Liver (tissue), 9 donors: ENCODE results near the gene MANF. TPM values are rescaled to one million over a fixed set of nuclear protein-coding genes. Genes with fewer than 3 reads are reported as not detected.

Source experiments
- DNase-seq: peaks from one replicate; pipeline ENCODE4 v3.0.0-alpha.2; 2017; ENCODE audit warnings: low spot score
- H3K27ac ChIP-seq, 2 donors: one replicate each; pipeline ENCODE4 v1.7.0; 2013; ENCODE audit warnings: inconsistent platforms in 2 of 2, low read length in 2 of 2, control low read depth in 1 of 2, low read depth in 1 of 2, mild to moderate bottlenecking in 1 of 2
- H3K27me3 ChIP-seq, 4 donors: one replicate each; pipeline versions ENCODE4 v1.6.1 to v1.7.0; 2013; ENCODE audit warnings: low read length in 3 of 4, inconsistent platforms in 1 of 4, mild to moderate bottlenecking in 1 of 4, moderate library complexity in 1 of 4; ENCODE audit not compliant: control insufficient read depth in 4 of 4, insufficient read depth in 4 of 4
- H3K36me3 ChIP-seq, 4 donors: one replicate each; pipeline versions ENCODE4 v1.6.1 to v1.7.0; 2013; ENCODE audit warnings: low read length in 3 of 4, mild to moderate bottlenecking in 3 of 4, low read depth in 1 of 4, moderate library complexity in 1 of 4; ENCODE audit not compliant: control insufficient read depth in 4 of 4, insufficient read depth in 3 of 4
- H3K4me1 ChIP-seq, 4 donors: one replicate each; pipeline versions ENCODE4 v1.6.1 to v1.7.0; 2013; ENCODE audit warnings: low read length in 3 of 4, mild to moderate bottlenecking in 3 of 4, moderate library complexity in 1 of 4; ENCODE audit not compliant: control insufficient read depth in 4 of 4, insufficient read depth in 4 of 4
- H3K4me3 ChIP-seq, 3 donors: one replicate each; pipeline versions ENCODE4 v1.6.1 to v1.7.0; 2013; ENCODE audit warnings: low read length in 3 of 3, control low read depth in 1 of 3, low read depth in 1 of 3, mild to moderate bottlenecking in 1 of 3
- H3K9ac ChIP-seq, 2 donors: one replicate each; pipeline ENCODE4 v1.7.0; 2013; ENCODE audit warnings: low read length in 2 of 2, mild to moderate bottlenecking in 2 of 2, moderate library complexity in 2 of 2, control low read depth in 1 of 2, low read depth in 1 of 2
- H3K9me3 ChIP-seq, 4 donors: one replicate each; pipeline versions ENCODE4 v1.6.1 to v1.7.0; 2013; ENCODE audit warnings: low read length in 3 of 4; ENCODE audit not compliant: control insufficient read depth in 4 of 4
- ATF3 ChIP-seq: IDR thresholded peaks from 2 replicates; pipeline ENCODE4 v1.6.1; 2016; ENCODE audit warnings: antibody characterized with exemption
- EGR1 ChIP-seq, 2 donors: IDR thresholded peaks; 2 replicates each; pipeline ENCODE4 v1.6.1; 2016 to 2018; ENCODE audit warnings: antibody characterized with exemption in 2 of 2, low read depth in 2 of 2
- FOXA1 ChIP-seq: IDR thresholded peaks from 2 replicates; pipeline ENCODE4 v1.6.1; 2016; ENCODE audit warnings: antibody characterized with exemption
- FOXA2 ChIP-seq: IDR thresholded peaks from 2 replicates; pipeline ENCODE4 v1.6.1; 2016; ENCODE audit warnings: antibody characterized with exemption
- GABPA ChIP-seq, 2 donors: IDR thresholded peaks in 1 of 2; conservative IDR thresholded peaks in 1 of 2; 2 replicates each; pipeline ENCODE4 v1.6.1; 2016; ENCODE audit warnings: antibody characterized with exemption in 2 of 2, mild to moderate bottlenecking in 1 of 2, moderate library complexity in 1 of 2
- HNF4G ChIP-seq: IDR thresholded peaks from 2 replicates; pipeline ENCODE4 v1.6.1; 2016; ENCODE audit warnings: antibody characterized with exemption
- JUND ChIP-seq, 2 donors: IDR thresholded peaks; 2 replicates each; pipeline ENCODE4 v1.6.1; 2016; ENCODE audit warnings: antibody characterized with exemption in 2 of 2
- MAX ChIP-seq: IDR thresholded peaks from 2 replicates; pipeline ENCODE4 v1.6.1; 2016; ENCODE audit warnings: antibody characterized with exemption
- NR2F2 ChIP-seq: IDR thresholded peaks from 2 replicates; pipeline ENCODE4 v1.6.1; 2016; ENCODE audit warnings: antibody characterized with exemption
- RAD21 ChIP-seq, 2 donors: IDR thresholded peaks; 2 replicates each; pipeline ENCODE4 v1.6.1; 2016; ENCODE audit warnings: antibody characterized with exemption in 2 of 2, mild to moderate bottlenecking in 2 of 2
- RXRA ChIP-seq, 2 donors: IDR thresholded peaks; 2 replicates each; pipeline ENCODE4 v1.6.1; 2017 to 2018; ENCODE audit warnings: antibody characterized with exemption in 2 of 2, mild to moderate bottlenecking in 1 of 2
- SP1 ChIP-seq: IDR thresholded peaks from 2 replicates; pipeline ENCODE4 v1.6.1; 2018; ENCODE audit warnings: antibody characterized with exemption, mild to moderate bottlenecking
- TAF1 ChIP-seq: conservative IDR thresholded peaks from 2 replicates; pipeline ENCODE4 v1.6.1; 2016; ENCODE audit warnings: antibody characterized with exemption, mild to moderate bottlenecking
- YY1 ChIP-seq: IDR thresholded peaks from 2 replicates; pipeline ENCODE4 v1.6.1; 2016; ENCODE audit warnings: antibody characterized with exemption, mild to moderate bottlenecking
- ZBTB33 ChIP-seq: IDR thresholded peaks from 2 replicates; pipeline ENCODE4 v1.6.1; 2016; ENCODE audit warnings: antibody characterized with exemption
- WGBS: extraction: QIAGEN DNeasy Blood & Tissue Kit; methylation state at CpG from one replicate; pipeline ENCODE4 v1.1.7; 2013; 5-methylcytosine and 5-hydroxymethylcytosine counted together
- polyA plus RNA-seq, 2 donors: library from polyadenylated mRNA; stranded (reverse) in 1 of 2; unstranded in 1 of 2; fragments of 200-250 nt in 1 of 2; fragments of >200 nt in 1 of 2; fragmentation: Nextera tagmentation in 1 of 2; extraction: Ambion mirVana in 1 of 2; gene quantifications; one replicate each; pipeline versions ENCODE4 v1.2.1 to v1.2.3, GENCODE V29; 2013 to 2015
- total RNA-seq, 2 donors: library from RNA; depleted of rRNA; stranded (reverse); fragments of >200 nt; gene quantifications; one replicate each; pipeline ENCODE4 v1.2.3, GENCODE V29; 2014
- donor health status: healthy.
- donor health status: healthy.
- donor health status: healthy.
- donor health status: healthy.
- donor health status: healthy.

Gene MANF
- total and polyA plus RNA-seq, 4 donors: 28.9 to 116 (median 75.6) TPM

GRCh38 chr3:51391075-51391565 is 6.0 kb downstream of the MANF start, which contains the start of gene RBM15B:
Gene RBM15B (plus strand): TSS chr3:51391285. CDS start chr3:51391400, 115 bp downstream.
- WGBS: under 1% methylated on average over 83 of the region's 83 CpGs
- Histone ChIP-seq H3K9me3 (no peaks in the 10 kb centered on the region), H3K27me3 (no peaks in the 10 kb centered on the region), H3K27ac (peak within 1 kb of the TSS; percentile 32 to 70), H3K4me1 (peaks cover 13 to 72% (median 56%) of the 10 kb centered on the region in 4 donors), H3K36me3 (peaks cover 12 to 41% (median 24%) of the 10 kb centered on the region in 4 donors), H3K4me3 (peak within 1 kb of the TSS; percentile 44 to 83 (median 71)), H3K9ac (peak within 1 kb of the TSS in 1 of 2 donors; percentile 64)
- DNase-seq: peak; percentile 96
- TF ChIP-seq RXRA (IDR thresholded peaks at IDR 0.05) (no peak), GABPA (IDR thresholded peaks at IDR 0.05 in 1 of 2, conservative IDR thresholded peaks at IDR 0.05 in 1 of 2) (peak in 1 of 2 donors; percentile 69), RAD21 (IDR thresholded peaks at IDR 0.05) (peak; percentile 65 to 79), FOXA1 (no peak), JUND (IDR thresholded peaks at IDR 0.05) (no peak), FOXA2 (peak; percentile 7), YY1 (peak; percentile 47), EGR1 (IDR thresholded peaks at IDR 0.05; ENCODE audit: low read depth in 2 of 2) (no peak), TAF1 (no peak), MAX (no peak), SP1 (peak; percentile 72)

- Histone ChIP-seq H3K27ac (peak overlapping the region; percentile 2 to 70), H3K27me3 (no peaks in the 10 kb centered on the region), H3K9ac (peak overlapping the region in 1 of 2 donors; percentile 64), H3K36me3 (peaks cover 12 to 47% (median 25%) of the 10 kb centered on the region in 4 donors), H3K9me3 (no peaks in the 10 kb centered on the region), H3K4me1 (peaks cover 13 to 66% (median 49%) of the 10 kb centered on the region in 4 donors), H3K4me3 (peak overlapping the region; percentile 44 to 83 (median 71))
- 7% methylated on average over 115 of the region's 115 CpGs for WGBS
- no peak for DNase-seq
- no peak for TF ChIP-seq HNF4G
- no peak for TF ChIP-seq ATF3
- no peak for TF ChIP-seq NR2F2
- no peak for TF ChIP-seq ZBTB33
- TF ChIP-seq SP1: no peak
- TF ChIP-seq FOXA1: no peak
- TF ChIP-seq EGR1 (IDR thresholded peaks at IDR 0.05; ENCODE audit: low read depth in 2 of 2): no peak
Measured at GRCh38 chr3:51391566-51392354, 6.7 kb downstream of the MANF start.
